Breast epithelium (tissue), 3 donors: ENCODE data around the gene SHCBP1.
A peak's percentile ranks its signal among the peaks of the same experiment; 100 is the strongest.

Experiments used
- CTCF ChIP-seq, 3 donors: fragments of 450-650 bp; IDR thresholded peaks; one replicate each; pipeline ENCODE4 v1.5.1; 2016 to 2017; ENCODE audit warnings: antibody characterized with exemption in 3 of 3, mild to moderate bottlenecking in 3 of 3, moderate library complexity in 3 of 3
- POLR2AphosphoS5 ChIP-seq, 3 donors: sonication (generic); formaldehyde crosslinking; IDR thresholded peaks; one replicate each; pipeline ENCODE4 v1.6.1; 2017; ENCODE audit warnings: antibody characterized with exemption in 3 of 3

DNA sequence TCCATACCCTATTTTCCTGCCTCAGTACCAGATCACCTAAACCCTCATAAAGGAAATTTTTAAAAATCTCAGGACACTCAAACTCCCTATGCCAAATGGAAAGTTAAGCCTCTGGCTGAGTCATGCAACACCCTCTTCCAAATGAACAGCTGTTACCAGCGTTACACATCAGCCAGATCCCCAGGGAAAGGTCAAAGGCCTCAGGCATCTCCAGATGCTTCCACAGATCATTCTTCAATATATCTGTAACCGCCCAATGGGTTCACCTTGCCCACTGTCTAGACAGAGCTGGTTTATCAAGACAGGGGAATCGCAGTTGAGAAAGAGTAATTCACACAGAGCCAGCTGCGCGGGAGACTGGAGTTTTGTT lies 29.1 kb upstream of the SHCBP1 start:
- TF ChIP-seq POLR2AphosphoS5 (IDR thresholded peaks at IDR 0.05) (peak in 1 of 3 donors; percentile 11), CTCF (IDR thresholded peaks at IDR 0.05) (no peak)
